ENCODE measurements around the gene CD55. TPM values are rescaled to one million over a fixed set of nuclear protein-coding genes. Genes with fewer than 3 reads are reported as not detected.
A peak's percentile ranks its signal among the peaks of the same experiment; 100 is the strongest.

Gene CD55
- total and polyA plus RNA-seq, 9 donors = 32.8 to 237 (median 89.7) TPM

DNA sequence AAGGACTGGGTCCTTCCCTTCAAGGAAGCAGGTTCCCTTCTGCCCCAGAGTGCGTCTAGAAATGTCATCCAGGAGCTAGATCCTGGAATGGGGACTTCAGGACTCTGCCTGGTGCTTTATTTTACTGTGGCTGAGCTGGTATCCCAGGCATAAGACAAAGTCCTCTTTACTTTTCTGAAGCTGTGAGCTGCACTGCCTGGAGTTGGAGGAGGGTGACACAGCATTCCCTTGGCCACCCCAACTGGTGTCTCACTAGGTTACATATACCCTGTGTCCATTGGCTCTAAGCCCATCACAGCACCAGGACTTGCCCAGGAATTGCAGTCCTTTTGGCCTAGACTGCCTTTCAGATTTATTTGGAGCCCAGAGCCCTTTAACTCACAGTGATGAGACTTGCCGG, 41.8 kb upstream of the CD55 start:
- H3K27me3 ChIP-seq = no peaks in the 10 kb centered on the region
- DNase-seq = no peak
- no peak overlapping the region for H3K4me3 ChIP-seq
- H3K36me3 ChIP-seq = no peaks in the 10 kb centered on the region
- H3K27ac ChIP-seq = no peak overlapping the region
- 96 to 100% (median 96%) methylated on average over 2 of the region's 2 CpGs for WGBS, 3 donors
- intact Hi-C loops (cut with DNase I) = no loop called here
- no peaks in the 10 kb centered on the region for H3K9me3 ChIP-seq
- TF ChIP-seq, protein P1, sequence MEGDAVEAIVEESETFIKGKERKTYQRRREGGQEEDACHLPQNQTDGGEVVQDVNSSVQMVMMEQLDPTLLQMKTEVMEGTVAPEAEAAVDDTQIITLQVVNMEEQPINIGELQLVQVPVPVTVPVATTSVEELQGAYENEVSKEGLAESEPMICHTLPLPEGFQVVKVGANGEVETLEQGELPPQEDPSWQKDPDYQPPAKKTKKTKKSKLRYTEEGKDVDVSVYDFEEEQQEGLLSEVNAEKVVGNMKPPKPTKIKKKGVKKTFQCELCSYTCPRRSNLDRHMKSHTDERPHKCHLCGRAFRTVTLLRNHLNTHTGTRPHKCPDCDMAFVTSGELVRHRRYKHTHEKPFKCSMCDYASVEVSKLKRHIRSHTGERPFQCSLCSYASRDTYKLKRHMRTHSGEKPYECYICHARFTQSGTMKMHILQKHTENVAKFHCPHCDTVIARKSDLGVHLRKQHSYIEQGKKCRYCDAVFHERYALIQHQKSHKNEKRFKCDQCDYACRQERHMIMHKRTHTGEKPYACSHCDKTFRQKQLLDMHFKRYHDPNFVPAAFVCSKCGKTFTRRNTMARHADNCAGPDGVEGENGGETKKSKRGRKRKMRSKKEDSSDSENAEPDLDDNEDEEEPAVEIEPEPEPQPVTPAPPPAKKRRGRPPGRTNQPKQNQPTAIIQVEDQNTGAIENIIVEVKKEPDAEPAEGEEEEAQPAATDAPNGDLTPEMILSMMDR (IDR thresholded peaks at IDR 0.05) = no peak
- no peak for TF ChIP-seq POLR2A (IDR thresholded peaks at IDR 0.05)
- no peak for TF ChIP-seq EP300 (IDR thresholded peaks at IDR 0.05)
- peaks cover 7% of the 10 kb centered on the region for H3K4me1 ChIP-seq (ENCODE audit: insufficient read depth)

DNA sequence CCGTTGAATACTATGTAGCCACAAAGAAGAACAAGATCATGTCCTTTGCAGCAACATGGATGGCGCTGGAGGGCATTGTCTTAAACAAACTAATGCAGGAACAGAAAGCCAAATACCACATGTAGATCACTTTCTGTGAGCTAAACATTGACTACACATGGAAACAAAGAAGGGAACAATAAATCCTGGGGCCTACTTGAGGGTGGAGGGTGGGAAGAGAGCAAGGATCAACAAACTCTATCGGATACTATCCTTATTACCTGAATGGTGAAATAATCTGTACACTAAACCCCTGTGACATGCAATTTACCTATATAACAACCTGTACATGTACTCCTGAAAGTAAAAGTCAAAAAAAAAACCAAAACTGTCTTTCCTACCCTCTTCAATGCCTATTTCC, 40.8 kb upstream of the CD55 start:
- no peaks in the 10 kb centered on the region for H3K36me3 ChIP-seq
- H3K4me1 ChIP-seq (ENCODE audit: insufficient read depth) = peaks cover 8% of the 10 kb centered on the region
- no peaks in the 10 kb centered on the region for H3K27me3 ChIP-seq
- intact Hi-C loops (cut with DNase I) = no loop called here
- no peak for TF ChIP-seq POLR2A (IDR thresholded peaks at IDR 0.05)
- H3K27ac ChIP-seq = no peak overlapping the region
- H3K9me3 ChIP-seq = no peaks in the 10 kb centered on the region
- DNase-seq = no peak
- no peak overlapping the region for H3K4me3 ChIP-seq
- WGBS, 3 donors = 93 to 98% (median 95%) methylated on average over 3 of the region's 3 CpGs

DNA sequence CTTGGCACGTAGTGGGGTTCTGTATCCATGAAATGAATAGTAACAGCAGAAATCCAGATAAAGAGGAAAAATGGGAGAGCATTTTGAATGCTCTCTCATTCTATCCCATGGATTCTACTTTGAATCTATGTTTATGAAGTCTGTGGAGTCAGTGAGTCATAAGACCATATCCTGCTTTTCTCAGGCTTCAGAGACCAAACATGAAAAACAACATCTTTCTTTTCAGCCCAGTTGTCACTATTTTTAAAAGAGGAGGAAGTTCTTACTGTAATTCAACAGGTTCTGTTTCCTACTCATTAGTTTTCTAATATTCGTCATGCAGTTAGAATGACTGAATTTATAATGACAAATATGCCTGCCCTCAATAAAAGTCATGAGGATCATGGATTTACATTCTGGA, 39.4 kb upstream of the CD55 start:
- H3K9me3 ChIP-seq = no peaks in the 10 kb centered on the region
- H3K27ac ChIP-seq = no peak overlapping the region
- 12 to 31% (median 13%) methylated on average over 2 of the region's 2 CpGs for WGBS, 3 donors
- no peaks in the 10 kb centered on the region for H3K27me3 ChIP-seq
- H3K36me3 ChIP-seq = no peaks in the 10 kb centered on the region
- H3K4me1 ChIP-seq (ENCODE audit: insufficient read depth) = peaks cover 15% of the 10 kb centered on the region
- H3K4me3 ChIP-seq = no peak overlapping the region
- intact Hi-C loops (cut with DNase I) = no loop called here
- no peak for DNase-seq
- no peak for TF ChIP-seq EP300 (IDR thresholded peaks at IDR 0.05)
- TF ChIP-seq, protein P1 (IDR thresholded peaks at IDR 0.05) = no peak

DNA sequence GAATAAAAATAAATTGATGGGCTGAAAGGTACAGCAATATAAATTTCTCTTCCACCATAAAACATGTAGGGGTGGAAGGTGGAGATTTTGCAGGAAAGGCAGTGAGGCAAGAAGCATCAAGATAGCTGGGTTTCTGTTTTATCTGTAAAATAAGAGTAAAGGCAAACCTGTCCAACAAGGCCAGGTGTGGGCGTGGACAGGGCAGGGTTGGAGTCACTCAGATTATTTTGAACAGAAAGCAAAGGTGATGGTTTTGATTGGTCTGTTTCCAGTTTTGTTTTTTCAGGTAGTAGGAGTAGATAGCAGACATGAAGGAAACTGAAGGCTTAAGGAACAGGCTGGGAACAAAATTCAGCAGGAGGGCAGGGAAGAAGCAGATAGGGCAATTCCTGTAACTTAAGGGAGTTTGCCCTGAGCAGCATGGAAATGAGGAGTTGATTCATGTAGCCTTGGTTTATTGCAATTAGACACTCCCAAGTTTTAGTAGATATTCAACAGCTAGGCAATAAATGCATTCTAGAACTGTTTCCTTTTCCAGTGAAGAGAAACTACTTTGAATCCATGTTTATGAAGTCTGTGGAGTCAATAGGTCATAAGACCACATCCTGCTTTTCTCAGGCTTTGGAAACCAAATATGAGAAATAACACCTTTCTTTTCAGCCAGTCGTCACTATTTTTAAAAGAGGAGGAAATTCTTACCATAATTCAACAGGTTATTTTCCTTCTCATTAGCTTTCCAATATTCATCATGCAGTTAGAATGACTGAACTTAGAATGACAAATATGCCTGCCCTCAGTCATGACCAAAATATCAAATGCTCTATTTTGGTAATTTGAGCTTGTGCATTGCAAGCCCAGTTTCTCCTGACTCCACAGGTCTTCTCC, 38.7 kb upstream of the CD55 start:
- H3K4me3 ChIP-seq = no peak overlapping the region
- H3K27me3 ChIP-seq = no peaks in the 10 kb centered on the region
- no peaks in the 10 kb centered on the region for H3K36me3 ChIP-seq
- H3K27ac ChIP-seq = peak overlapping the region in 1 of 2 donors; percentile 46
- DNase-seq = no peak
- no peaks in the 10 kb centered on the region for H3K9me3 ChIP-seq
- WGBS, 3 donors = 25 to 35% (median 34%) methylated on average over 2 of the region's 2 CpGs
- H3K4me1 ChIP-seq (ENCODE audit: insufficient read depth) = peaks cover 15% of the 10 kb centered on the region
- intact Hi-C loops (cut with DNase I) = no loop called here
- TF ChIP-seq EP300 (IDR thresholded peaks at IDR 0.05) (no peak), POLR2A (IDR thresholded peaks at IDR 0.05) (no peak)
- TF ChIP-seq, protein P1 (IDR thresholded peaks at IDR 0.05) = no peak

DNA sequence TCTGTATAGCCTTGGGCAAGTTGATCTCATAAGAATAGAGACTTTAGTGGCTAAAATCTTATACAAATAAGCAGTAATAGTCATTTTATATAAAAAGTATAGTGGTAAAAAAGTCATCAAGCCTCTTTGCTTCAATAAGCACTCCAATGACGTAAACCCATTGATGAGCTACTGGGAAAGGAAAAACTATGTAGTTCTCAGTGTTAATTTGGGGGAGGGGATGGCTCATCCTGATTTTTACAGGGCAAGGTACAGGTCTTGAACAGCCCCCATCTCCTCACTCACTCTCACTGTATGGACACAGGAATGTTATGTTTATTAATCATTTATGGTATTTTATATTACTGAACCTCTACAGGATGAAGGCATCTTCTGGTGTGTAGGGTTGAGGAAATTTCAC, 38.1 kb upstream of the CD55 start:
- intact Hi-C loops (cut with DNase I) = no loop called here
- Histone ChIP-seq H3K36me3 (no peaks in the 10 kb centered on the region), H3K9me3 (no peaks in the 10 kb centered on the region), H3K4me3 (no peak overlapping the region), H3K27me3 (no peaks in the 10 kb centered on the region), H3K27ac (peak overlapping the region in 1 of 2 donors; percentile 46), H3K4me1 (ENCODE audit: insufficient read depth) (peaks cover 18% of the 10 kb centered on the region)
- TF ChIP-seq, protein P1 (IDR thresholded peaks at IDR 0.05) = no peak
- no peak for TF ChIP-seq POLR2A (IDR thresholded peaks at IDR 0.05)
- TF ChIP-seq EP300 (IDR thresholded peaks at IDR 0.05) = no peak
- WGBS, 3 donors = 97 to 100% (median 98%) methylated on average over 1 of the region's 1 CpG
- DNase-seq = no peak
